ENCODE results near the gene CAST. TPM values are rescaled to one million over a fixed set of nuclear protein-coding genes. Genes with fewer than 3 reads are reported as not detected.
A peak's percentile ranks its signal among the peaks of the same experiment; 100 is the strongest.
"Not testable (repeated sequence)": the region's sequence is repeated elsewhere in the genome, so short reads cannot be mapped to it uniquely, and the experiment has no call there.

Gene CAST
- total RNA-seq, 1 experiment from 2014 or later, result 134 TPM

DNA sequence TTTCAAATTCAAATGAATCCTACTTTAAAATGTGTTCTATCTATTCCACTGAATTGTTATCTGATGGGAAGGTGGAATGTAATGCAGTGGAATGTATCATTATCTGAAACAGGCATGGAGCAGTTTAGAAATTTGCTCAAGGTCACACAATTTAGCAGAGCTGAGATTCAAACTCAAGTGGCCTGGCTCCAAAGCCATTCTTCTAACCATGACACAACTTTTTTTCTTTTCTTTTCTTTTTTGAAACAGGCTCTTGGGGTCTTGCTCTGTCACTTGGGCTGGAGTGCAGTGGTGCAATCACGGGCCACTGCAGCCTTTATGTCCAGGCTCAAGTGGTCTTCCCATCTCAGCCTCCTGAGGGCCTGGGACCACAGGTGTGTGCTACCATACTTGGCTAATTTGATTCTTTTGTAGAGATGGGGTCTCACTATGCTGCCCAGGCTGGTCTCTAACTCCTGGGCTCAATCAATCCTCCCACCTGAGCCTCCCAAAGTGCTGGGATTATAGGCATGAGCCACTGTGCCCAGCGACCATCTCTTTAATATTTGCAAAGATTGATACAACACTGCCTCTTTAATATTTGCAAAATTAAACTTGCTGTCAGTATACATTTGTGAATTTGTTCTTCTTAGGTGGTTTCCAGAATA lies 50.0 kb downstream of the CAST start:
- no peak for DNase-seq (ENCODE audit: low read depth)

DNA sequence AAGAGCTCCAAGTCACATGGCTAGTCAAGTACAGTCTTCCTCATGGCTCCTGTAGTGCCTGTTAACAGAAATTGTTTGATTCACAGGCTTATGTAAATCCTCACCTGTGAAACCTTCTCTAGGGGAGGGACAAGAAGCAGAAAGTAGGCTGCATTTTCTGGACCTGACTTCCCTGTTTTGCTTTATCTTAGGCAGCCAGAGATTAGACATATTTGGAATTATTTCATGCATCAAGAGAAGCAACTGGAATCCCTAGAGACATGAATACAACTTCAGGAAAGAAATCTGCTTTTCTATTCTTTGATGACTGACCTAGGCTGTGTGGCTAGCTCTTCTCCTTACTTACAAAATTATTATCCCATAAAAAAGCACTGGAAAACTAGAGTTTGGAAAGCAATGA lies 52.3 kb downstream of the CAST start:
- DNase-seq (ENCODE audit: low read depth), result no peak

DNA sequence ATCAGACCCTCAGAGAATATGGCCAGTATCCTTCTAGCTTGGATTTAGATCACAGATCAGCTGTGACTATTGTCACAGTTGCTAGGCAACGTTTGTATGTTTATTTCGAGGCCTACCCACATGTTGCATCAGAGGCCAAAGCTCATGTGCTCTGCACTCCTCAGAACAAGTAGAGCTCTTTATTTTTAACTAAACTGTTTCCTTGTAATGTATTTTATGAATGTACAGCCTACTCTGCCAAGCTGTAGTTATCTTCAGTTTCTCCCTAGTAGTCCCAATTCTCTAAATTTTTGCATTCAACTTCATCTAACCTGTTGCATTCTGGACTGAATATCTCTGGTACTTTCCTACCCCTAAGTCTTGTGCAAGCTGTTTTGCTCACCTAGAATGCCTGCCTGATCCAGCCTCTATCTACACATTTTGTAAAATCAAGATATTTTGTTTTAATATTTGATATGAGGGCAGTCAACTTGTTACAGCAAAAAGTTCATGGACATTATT lies 52.8 kb downstream of the CAST start:
- DNase-seq (ENCODE audit: low read depth), result peak; percentile 78

- no peak for DNase-seq (ENCODE audit: low read depth)
Measured at GRCh38 chr5:96716007-96716406, 53.8 kb downstream of the CAST start.

DNA sequence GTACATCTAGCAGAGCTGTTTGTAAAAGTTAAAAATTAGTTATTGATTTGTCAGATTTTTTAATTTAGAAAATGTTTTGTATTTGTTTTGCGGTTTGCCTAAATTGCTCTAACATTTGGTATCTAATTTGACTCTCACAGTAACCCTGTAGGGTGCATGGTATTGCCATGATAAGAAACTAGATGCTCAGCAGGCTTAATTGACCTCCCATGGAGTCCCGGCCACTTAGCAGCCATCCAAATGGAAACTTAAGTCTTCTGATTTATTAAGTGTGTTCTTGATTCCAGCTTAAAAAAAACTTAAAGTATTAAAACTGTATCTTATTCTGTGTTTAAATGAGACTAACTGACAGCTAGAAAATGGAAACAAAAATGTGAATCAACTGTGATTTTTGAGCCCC lies 54.5 kb downstream of the CAST start:
- no peak for DNase-seq (ENCODE audit: low read depth)

DNA sequence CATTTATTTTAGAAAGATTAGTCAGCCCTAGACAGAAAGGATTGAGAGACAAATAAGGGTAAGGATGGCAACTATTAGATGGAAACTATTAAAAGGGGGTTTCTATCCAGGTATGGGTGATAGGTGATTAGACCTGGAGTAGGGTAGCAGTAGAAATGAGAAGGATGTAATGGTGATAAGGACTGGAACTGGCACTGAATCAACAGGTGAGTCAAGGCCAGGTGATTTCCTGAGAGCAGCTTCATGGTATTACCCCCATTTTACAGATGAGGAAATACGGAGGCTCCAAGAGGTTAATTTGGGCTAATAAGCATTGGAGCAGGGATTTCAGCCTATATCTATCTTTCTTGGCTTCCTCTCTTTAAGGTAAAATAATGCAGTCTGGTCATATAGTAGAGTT lies 55.7 kb downstream of the CAST start:
- DNase-seq (ENCODE audit: low read depth), result no peak

- DNase-seq (ENCODE audit: low read depth), result peak; percentile 83
Measured at GRCh38 chr5:96718635-96719077, 56.5 kb downstream of the CAST start.

DNA sequence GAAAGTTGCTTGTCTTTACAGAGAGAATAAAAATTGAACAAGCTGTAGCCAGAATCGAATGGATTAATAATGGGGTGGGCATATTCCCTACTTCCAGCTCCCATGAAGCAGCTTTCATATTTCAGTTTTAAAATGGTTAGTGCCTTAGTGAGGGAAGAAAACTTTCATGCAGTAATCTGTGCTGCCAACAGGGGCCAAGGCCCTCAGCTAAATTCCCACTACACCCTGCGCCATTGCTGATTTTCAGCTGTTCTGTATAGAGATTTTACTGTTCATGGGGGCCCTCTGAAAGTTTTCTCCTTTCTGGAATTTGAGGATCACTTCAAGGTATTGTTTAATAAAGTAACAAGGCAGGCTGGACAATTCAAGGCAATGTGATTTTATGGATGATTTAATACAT lies 58.2 kb downstream of the CAST start:
- no peak for DNase-seq (ENCODE audit: low read depth)

GRCh38 chr5:96721351-96721977 lies 59.3 kb downstream of the CAST start:
- peak; percentile 31 for DNase-seq (ENCODE audit: low read depth)

GRCh38 chr5:96725257-96725656 lies 63.1 kb downstream of the CAST start:
- no peak for DNase-seq (ENCODE audit: low read depth)

- DNase-seq (ENCODE audit: low read depth), result no peak
Measured at GRCh38 chr5:96726802-96727201, 64.6 kb downstream of the CAST start.

- DNase-seq (ENCODE audit: low read depth), result no peak
Measured at GRCh38 chr5:96729156-96729555, 67.0 kb downstream of the CAST start.

GRCh38 chr5:96730586-96730985 lies 68.4 kb downstream of the CAST start:
- DNase-seq (ENCODE audit: low read depth), result no peak

- no peak for DNase-seq (ENCODE audit: low read depth)
Measured at GRCh38 chr5:96733771-96734500, 71.8 kb downstream of the CAST start.

- DNase-seq (ENCODE audit: low read depth), result peak; percentile 9
Measured at GRCh38 chr5:96734871-96735325, 72.7 kb downstream of the CAST start.

- no peak for DNase-seq (ENCODE audit: low read depth)
Measured at GRCh38 chr5:96736937-96737336, 74.8 kb downstream of the CAST start.

DNA sequence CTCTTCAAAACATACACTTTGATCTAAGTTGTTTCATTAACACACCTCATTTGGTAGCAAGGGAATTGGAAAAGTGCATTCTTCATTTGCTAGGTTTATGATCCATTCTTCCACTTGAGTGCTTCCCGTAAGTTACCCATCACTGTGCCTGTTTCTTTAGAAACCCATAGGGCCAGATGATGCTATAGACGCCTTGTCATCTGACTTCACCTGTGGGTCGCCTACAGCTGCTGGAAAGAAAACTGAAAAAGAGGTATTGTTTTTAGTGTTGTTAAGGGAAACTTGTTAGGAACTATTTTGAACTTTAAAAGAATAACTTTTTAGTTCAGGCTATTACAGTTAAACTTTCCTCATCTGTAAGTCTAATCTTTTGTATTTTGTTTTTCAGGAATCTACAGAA lies 78.9 kb downstream of the CAST start:
- DNase-seq (ENCODE audit: low read depth), result no peak

DNA sequence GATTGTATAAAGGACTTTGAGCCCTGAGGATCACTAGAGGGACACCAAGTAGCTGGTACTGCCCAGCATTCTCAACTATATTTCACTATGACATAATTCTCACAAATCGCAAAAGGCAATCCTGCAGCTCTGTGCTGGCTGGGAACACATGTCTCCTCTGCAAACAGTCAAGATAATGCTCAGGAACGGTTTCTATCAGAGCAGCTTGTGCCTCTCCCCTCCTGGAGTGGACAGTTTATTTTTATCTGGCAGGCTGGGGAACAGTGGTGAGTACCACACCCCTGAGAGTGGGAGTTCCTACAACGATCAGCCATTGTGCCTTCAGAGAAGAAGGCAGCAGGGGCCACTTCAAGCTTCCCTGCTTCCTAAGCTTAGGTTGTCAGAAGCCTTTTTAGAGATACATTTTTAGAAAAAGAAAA lies 79.7 kb downstream of the CAST start:
- DNase-seq (ENCODE audit: low read depth), result no peak

GRCh38 chr5:96742538-96742937 lies 80.4 kb downstream of the CAST start:
- DNase-seq (ENCODE audit: low read depth), result no peak

GRCh38 chr5:96743065-96743768 lies 81.0 kb downstream of the CAST start:
- DNase-seq (ENCODE audit: low read depth), result peak; percentile 44

GRCh38 chr5:96743805-96744204 lies 81.6 kb downstream of the CAST start:
- DNase-seq (ENCODE audit: low read depth), result no peak

DNA sequence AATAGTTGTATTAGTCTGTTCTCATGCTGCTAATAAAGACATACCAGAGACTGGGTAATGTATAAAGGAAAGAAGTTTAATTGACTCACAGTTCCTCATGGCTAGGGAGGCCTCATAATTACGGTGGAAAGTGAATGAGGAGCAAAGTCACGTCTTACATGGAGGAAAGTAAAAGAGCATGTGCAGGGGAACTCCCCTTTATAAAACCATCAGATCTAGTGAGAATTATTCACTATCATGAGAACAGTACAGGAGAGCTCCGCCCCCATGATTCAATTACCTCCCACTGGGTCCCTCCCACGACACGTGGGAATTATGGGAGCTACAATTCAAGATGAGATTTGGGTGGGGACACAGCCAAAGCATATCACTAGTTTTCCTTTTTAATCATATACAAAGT lies 82.0 kb downstream of the CAST start:
- DNase-seq (ENCODE audit: low read depth), result not testable (repeated sequence)

All from RPMI7951 (cell line).